ENCODE data around the gene INSM2. TPM values are rescaled to one million over a fixed set of nuclear protein-coding genes. Genes with fewer than 3 reads are reported as not detected.

Gene INSM2
- total and polyA plus RNA-seq, 2 of the 13 experiments (the other 11 are each of a cell fraction or from before 2014, with no cell fraction given), result not detected

DNA sequence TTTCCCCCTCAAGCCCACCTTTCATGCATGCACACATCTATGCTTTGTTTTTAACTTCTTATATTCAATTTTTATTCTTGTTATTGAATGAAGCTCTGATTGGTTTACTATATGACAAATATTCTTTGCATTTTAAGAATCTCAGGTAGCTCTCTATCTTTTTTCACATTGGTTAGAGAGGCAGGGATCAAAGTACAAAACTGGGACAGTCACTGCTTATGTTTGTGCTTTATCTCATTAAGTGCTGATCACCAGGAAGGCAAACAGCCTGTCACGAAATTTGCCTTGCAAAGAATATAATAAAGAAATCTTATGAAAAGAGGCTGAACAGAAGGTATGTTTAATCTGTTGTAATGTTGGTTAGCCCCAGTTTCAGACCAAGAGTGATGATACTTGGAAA lies 29.7 kb upstream of the INSM2 start (continued):
- no peak for TF ChIP-seq SOX13 (IDR thresholded peaks at IDR 0.05)
- peak in 1 of 2 experiments; percentile 45; a peak in 1 of 4 replicates for TF ChIP-seq SOX13 (CRISPR knock-in tag; conservative IDR thresholded peaks at IDR 0.05 in 1 of 2, IDR thresholded peaks at IDR 0.05 in 1 of 2)
- no peak for TF ChIP-seq PLRG1 (conservative IDR thresholded peaks at IDR 0.05)
- no peak for TF ChIP-seq GABPB1 (CRISPR knock-in tag; IDR thresholded peaks at IDR 0.05)
- no peak for TF ChIP-seq ISX (CRISPR knock-in tag; conservative IDR thresholded peaks at IDR 0.05)
- no peak for TF ChIP-seq ZFYVE20 (CRISPR knock-in tag; IDR thresholded peaks at IDR 0.05; ENCODE audit: borderline replicate concordance, low read depth)
- TF ChIP-seq ZSCAN9 (CRISPR knock-in tag; IDR thresholded peaks at IDR 0.05; ENCODE audit: borderline replicate concordance), result no peak
- TF ChIP-seq DPF2 (CRISPR knock-in tag; IDR thresholded peaks at IDR 0.05; ENCODE audit: borderline replicate concordance, low read depth), result no peak
- TF ChIP-seq, protein P1, sequence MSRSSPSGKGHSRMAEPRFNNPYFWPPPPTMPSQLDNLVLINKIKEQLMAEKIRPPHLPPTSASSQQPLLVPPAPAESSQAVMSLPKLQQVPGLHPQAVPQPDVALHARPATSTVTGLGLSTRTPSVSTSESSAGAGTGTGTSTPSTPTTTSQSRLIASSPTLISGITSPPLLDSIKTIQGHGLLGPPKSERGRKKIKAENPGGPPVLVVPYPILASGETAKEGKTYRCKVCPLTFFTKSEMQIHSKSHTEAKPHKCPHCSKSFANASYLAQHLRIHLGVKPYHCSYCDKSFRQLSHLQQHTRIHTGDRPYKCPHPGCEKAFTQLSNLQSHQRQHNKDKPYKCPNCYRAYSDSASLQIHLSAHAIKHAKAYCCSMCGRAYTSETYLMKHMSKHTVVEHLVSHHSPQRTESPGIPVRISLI (CRISPR knock-in tag; IDR thresholded peaks at IDR 0.05; ENCODE audit: borderline replicate concordance), result 0 out of 2 replicates have a peak, but pooled peaks have one; percentile 23
- TF ChIP-seq, protein P2, sequence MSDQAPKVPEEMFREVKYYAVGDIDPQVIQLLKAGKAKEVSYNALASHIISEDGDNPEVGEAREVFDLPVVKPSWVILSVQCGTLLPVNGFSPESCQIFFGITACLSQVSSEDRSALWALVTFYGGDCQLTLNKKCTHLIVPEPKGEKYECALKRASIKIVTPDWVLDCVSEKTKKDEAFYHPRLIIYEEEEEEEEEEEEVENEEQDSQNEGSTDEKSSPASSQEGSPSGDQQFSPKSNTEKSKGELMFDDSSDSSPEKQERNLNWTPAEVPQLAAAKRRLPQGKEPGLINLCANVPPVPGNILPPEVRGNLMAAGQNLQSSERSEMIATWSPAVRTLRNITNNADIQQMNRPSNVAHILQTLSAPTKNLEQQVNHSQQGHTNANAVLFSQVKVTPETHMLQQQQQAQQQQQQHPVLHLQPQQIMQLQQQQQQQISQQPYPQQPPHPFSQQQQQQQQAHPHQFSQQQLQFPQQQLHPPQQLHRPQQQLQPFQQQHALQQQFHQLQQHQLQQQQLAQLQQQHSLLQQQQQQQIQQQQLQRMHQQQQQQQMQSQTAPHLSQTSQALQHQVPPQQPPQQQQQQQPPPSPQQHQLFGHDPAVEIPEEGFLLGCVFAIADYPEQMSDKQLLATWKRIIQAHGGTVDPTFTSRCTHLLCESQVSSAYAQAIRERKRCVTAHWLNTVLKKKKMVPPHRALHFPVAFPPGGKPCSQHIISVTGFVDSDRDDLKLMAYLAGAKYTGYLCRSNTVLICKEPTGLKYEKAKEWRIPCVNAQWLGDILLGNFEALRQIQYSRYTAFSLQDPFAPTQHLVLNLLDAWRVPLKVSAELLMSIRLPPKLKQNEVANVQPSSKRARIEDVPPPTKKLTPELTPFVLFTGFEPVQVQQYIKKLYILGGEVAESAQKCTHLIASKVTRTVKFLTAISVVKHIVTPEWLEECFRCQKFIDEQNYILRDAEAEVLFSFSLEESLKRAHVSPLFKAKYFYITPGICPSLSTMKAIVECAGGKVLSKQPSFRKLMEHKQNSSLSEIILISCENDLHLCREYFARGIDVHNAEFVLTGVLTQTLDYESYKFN (CRISPR knock-in tag; conservative IDR thresholded peaks at IDR 0.05), result peak; percentile 53; the same call in 1 of the 2 replicates
- TF ChIP-seq, protein P3, sequence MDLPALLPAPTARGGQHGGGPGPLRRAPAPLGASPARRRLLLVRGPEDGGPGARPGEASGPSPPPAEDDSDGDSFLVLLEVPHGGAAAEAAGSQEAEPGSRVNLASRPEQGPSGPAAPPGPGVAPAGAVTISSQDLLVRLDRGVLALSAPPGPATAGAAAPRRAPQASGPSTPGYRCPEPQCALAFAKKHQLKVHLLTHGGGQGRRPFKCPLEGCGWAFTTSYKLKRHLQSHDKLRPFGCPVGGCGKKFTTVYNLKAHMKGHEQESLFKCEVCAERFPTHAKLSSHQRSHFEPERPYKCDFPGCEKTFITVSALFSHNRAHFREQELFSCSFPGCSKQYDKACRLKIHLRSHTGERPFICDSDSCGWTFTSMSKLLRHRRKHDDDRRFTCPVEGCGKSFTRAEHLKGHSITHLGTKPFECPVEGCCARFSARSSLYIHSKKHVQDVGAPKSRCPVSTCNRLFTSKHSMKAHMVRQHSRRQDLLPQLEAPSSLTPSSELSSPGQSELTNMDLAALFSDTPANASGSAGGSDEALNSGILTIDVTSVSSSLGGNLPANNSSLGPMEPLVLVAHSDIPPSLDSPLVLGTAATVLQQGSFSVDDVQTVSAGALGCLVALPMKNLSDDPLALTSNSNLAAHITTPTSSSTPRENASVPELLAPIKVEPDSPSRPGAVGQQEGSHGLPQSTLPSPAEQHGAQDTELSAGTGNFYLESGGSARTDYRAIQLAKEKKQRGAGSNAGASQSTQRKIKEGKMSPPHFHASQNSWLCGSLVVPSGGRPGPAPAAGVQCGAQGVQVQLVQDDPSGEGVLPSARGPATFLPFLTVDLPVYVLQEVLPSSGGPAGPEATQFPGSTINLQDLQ (CRISPR knock-in tag; IDR thresholded peaks at IDR 0.05), result no peak
- TF ChIP-seq RARA (CRISPR knock-in tag; IDR thresholded peaks at IDR 0.05), result no peak
- TF ChIP-seq SRSF4 (IDR thresholded peaks at IDR 0.05; ENCODE audit: low read depth, low read length, poor library complexity, severe bottlenecking), result no peak
- no peak for TF ChIP-seq ZNF564 (CRISPR knock-in tag; IDR thresholded peaks at IDR 0.05)
- no peak for TF ChIP-seq ZNF879 (CRISPR knock-in tag; IDR thresholded peaks at IDR 0.05)
- peak; percentile 40; the same call in 1 of the 2 replicates for TF ChIP-seq ZMYM4 (CRISPR knock-in tag; IDR thresholded peaks at IDR 0.05)
- TF ChIP-seq ZNF556 (CRISPR knock-in tag; IDR thresholded peaks at IDR 0.05; ENCODE audit: borderline replicate concordance), result no peak
- TF ChIP-seq GATAD2A (CRISPR knock-in tag; IDR thresholded peaks at IDR 0.05), result peak; percentile 57
- TF ChIP-seq, protein P4, sequence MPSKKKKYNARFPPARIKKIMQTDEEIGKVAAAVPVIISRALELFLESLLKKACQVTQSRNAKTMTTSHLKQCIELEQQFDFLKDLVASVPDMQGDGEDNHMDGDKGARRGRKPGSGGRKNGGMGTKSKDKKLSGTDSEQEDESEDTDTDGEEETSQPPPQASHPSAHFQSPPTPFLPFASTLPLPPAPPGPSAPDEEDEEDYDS (CRISPR knock-in tag; IDR thresholded peaks at IDR 0.05), result peak; percentile 25; the same call in 1 of the 2 replicates
- no peak for TF ChIP-seq CCDC6 (CRISPR knock-in tag; IDR thresholded peaks at IDR 0.05)
- no peak for TF ChIP-seq SMAD3 (CRISPR knock-in tag; IDR thresholded peaks at IDR 0.05)
- no peak for TF ChIP-seq ZNF672 (CRISPR knock-in tag; IDR thresholded peaks at IDR 0.05)
- peak; percentile 18; the same call in 1 of the 2 replicates for TF ChIP-seq KAT8 (CRISPR knock-in tag; IDR thresholded peaks at IDR 0.05)
- TF ChIP-seq HHEX (CRISPR knock-in tag; IDR thresholded peaks at IDR 0.05), result no peak
- TF ChIP-seq ZNF546 (CRISPR knock-in tag; conservative IDR thresholded peaks at IDR 0.05), result no peak
- peak; percentile 61; the same call in 1 of the 2 replicates for TF ChIP-seq GTF3A (CRISPR knock-in tag; conservative IDR thresholded peaks at IDR 0.05)

Data from HepG2 (cell line).